MM.1S (cell line): ENCODE measurements around the gene BMF.

Source experiments
- DNase-seq: peaks from one replicate; pipeline ENCODE4 v3.0.0-alpha.2; 2015
- H2AFZ ChIP-seq: fragments of 300-600 bp; sonication (generic); 2 replicates; pipeline ENCODE4 v1.6.0; 2016; ENCODE audit warnings: antibody characterized with exemption, low read length
- H3F3A ChIP-seq: fragments of 300-600 bp; sonication (generic); 2 replicates; pipeline ENCODE4 v1.6.1; 2016; ENCODE audit warnings: mild to moderate bottlenecking, antibody characterized with exemption, low read length, moderate library complexity, mixed read lengths; ENCODE audit not compliant: insufficient read depth
- H3K27ac ChIP-seq: fragments of 300-600 bp; sonication (generic); 2 replicates; pipeline ENCODE4 v1.5.1; 2016; ENCODE audit warnings: mild to moderate bottlenecking, low read length
- H3K27me3 ChIP-seq: fragments of 300-600 bp; sonication (generic); replicated peaks from 2 replicates; pipeline ENCODE4 v1.6.0; 2016; ENCODE audit warnings: low read length; ENCODE audit not compliant: insufficient read depth
- H3K36me3 ChIP-seq: fragments of 300-600 bp; sonication (generic); replicated peaks from 2 replicates; pipeline ENCODE4 v1.6.1; 2016; ENCODE audit warnings: mild to moderate bottlenecking, low read length, mixed read lengths; ENCODE audit not compliant: insufficient read depth
- H3K4me1 ChIP-seq: fragments of 300-600 bp; sonication (generic); 2 replicates; pipeline ENCODE4 v1.6.1; 2016; ENCODE audit warnings: low read length, mixed read lengths
- H3K4me2 ChIP-seq: fragments of 300-600 bp; sonication (generic); 2 replicates; pipeline ENCODE4 v1.6.0; 2016; ENCODE audit warnings: low read depth, low read length
- H3K4me3 ChIP-seq: fragments of 300-600 bp; sonication (generic); 2 replicates; pipeline ENCODE4 v1.5.1; 2016; ENCODE audit warnings: low read length, mixed read lengths
- H3K79me2 ChIP-seq: fragments of 300-600 bp; sonication (generic); 2 replicates; pipeline ENCODE4 v1.6.1; 2016; ENCODE audit warnings: mixed run types, low read length, mixed read lengths
- H3K9ac ChIP-seq: fragments of 300-600 bp; sonication (generic); 2 replicates; pipeline ENCODE4 v1.6.1; 2016; ENCODE audit warnings: low read length, mixed read lengths
- H3K9me2 ChIP-seq: fragments of 300-600 bp; sonication (generic); replicated peaks from 2 replicates; pipeline ENCODE4 v1.6.1; 2016; ENCODE audit warnings: mild to moderate bottlenecking, low read length, mixed read lengths; ENCODE audit not compliant: insufficient read depth
- H3K9me3 ChIP-seq: fragments of 300-600 bp; sonication (generic); replicated peaks from 2 replicates; pipeline ENCODE4 v1.6.1; 2016; ENCODE audit warnings: mild to moderate bottlenecking, low read length, mixed read lengths; ENCODE audit not compliant: insufficient read depth
- H4K20me1 ChIP-seq: fragments of 300-600 bp; sonication (generic); 2 replicates; pipeline ENCODE4 v1.6.1; 2016; ENCODE audit warnings: mild to moderate bottlenecking, low read length, moderate library complexity, mixed read lengths; ENCODE audit not compliant: insufficient read depth
- EZH2 ChIP-seq: fragments of 300-600 bp; sonication (generic); optimal IDR thresholded peaks from 2 replicates; pipeline ENCODE3; 2017; ENCODE audit warnings: low read depth, mild to moderate bottlenecking, antibody characterized with exemption, low read length, mixed read lengths
- EZH2phosphoT487 ChIP-seq: fragments of 300-600 bp; sonication (generic); IDR thresholded peaks from 2 replicates; pipeline ENCODE4 v1.6.1; 2018; ENCODE audit warnings: antibody characterized with exemption, low read length
- TF ChIP-seq, protein P1 (sequence below): fragments of 300-600 bp; sonication (generic); IDR thresholded peaks from 2 replicates; pipeline ENCODE4 v1.5.1; 2016; ENCODE audit warnings: antibody characterized with exemption, low read length, mixed read lengths

BMF gene

DNA sequence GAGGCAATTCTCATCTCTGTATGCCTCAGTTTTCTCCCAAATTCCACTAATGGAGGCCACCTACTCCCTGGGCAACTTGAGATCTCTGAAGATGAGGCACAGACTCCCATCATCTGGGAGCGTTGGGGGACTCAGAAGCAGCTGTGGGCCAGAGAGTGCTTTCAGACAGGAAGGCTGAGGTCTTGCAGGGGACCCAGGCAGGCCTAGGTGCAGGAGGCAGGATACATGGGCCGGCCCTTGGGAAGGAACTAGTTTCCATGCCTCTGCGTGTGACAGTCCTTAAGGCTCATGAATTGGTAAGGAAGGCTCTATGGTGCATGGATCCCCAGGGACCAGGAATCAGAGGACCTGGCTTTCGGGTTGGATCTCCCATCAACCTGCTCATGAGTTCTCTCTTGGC, 14.5 kb downstream of the BMF start:
- Histone ChIP-seq H3K9me2 (no peaks in the 10 kb centered on the region), H4K20me1 (no peaks in the 10 kb centered on the region), H3K9ac (no peak overlapping the region), H3K27me3 (no peaks in the 10 kb centered on the region), H3K36me3 (no peaks in the 10 kb centered on the region), H3K4me2 (no peak overlapping the region), H3K27ac (no peak overlapping the region), H2AFZ (no peak overlapping the region), H3F3A (peaks cover 35% of the 10 kb centered on the region), H3K9me3 (no peaks in the 10 kb centered on the region), H3K4me1 (peaks cover 52% of the 10 kb centered on the region), H3K4me3 (no peak overlapping the region), H3K79me2 (peaks cover 50% of the 10 kb centered on the region)
- no peak for TF ChIP-seq EZH2phosphoT487
- TF ChIP-seq, protein P1, sequence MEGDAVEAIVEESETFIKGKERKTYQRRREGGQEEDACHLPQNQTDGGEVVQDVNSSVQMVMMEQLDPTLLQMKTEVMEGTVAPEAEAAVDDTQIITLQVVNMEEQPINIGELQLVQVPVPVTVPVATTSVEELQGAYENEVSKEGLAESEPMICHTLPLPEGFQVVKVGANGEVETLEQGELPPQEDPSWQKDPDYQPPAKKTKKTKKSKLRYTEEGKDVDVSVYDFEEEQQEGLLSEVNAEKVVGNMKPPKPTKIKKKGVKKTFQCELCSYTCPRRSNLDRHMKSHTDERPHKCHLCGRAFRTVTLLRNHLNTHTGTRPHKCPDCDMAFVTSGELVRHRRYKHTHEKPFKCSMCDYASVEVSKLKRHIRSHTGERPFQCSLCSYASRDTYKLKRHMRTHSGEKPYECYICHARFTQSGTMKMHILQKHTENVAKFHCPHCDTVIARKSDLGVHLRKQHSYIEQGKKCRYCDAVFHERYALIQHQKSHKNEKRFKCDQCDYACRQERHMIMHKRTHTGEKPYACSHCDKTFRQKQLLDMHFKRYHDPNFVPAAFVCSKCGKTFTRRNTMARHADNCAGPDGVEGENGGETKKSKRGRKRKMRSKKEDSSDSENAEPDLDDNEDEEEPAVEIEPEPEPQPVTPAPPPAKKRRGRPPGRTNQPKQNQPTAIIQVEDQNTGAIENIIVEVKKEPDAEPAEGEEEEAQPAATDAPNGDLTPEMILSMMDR, result no peak
- TF ChIP-seq EZH2, result no peak
- DNase-seq, result no peak

DNA sequence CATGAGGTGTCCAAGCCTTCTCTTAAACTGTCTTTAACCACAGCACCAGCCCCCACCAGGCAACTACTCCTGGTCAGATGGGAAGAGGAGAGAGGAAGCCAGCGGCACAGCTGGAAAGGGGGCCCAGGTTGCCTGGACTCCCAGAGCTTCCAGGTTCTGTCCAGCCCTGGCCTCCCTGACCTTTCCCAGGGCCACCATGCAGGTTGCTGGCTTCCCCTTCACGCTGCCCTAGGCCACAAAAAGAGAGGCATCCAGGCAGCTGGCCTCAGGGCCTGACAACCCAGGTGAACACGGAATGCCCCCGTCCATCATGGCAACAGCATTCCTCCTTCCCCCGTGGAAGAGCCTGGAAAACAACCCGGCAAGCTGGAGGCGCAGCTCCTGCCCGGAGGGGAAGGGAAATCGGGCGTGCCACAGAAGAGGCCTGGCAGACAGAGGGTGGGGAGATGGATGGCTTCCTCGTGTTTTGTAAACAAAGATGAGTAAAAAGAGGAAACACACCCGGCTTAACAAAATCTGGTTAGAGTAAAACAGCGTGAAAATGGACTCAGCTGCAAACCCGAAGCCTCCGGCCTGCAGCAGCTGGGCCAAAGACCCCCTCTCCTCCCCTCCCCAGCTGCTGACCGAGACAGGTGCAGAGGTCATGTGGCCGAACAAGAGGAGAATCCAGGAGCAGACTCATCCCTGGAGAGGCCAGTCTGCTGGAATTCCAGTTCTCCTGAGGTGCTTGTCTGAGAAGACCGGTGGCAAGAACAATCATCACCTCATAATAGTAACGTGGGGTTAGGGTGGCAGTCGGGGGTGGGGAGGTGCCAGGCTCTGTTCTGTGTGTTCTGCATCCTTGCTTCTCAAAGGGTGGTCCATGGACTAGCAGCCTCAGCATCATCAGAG, 15.5 kb downstream of the BMF start:
- H4K20me1 ChIP-seq, result no peaks in the 10 kb centered on the region
- H3K4me2 ChIP-seq, result no peak overlapping the region
- DNase-seq, result no peak

DNA sequence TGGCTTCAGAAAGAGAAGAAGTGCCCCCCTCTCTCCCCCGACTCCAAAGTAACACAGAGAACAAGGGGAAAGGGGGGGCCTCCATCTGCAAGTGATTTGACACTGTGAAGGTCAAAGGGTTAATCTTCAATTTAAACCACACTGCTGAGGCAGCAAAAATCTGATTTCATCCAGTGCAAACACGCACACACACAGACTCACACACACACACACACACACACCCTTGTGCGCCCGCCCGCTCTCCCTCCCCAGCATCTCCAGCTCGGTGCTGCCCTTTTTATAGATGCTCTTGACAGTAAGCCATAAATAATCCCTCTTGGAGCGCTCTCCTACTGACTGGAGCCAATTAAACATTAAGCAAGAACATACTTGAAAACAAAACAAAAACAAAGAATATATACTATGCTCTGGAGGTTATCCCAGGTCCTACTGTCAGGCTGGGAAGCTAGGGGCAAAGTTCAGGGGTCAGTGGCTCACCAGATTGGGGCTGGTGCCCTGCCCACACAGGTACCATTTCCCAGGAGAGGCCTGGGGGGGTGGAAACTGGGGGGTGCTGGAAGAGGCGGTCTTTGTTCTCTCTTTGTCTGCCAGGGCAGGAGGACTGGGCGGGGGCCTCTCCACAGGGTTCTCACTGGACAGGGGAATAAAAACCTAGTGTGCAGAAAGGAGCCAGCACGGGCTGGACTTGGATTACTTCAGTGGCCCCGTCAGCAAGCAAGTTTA, 16.3 kb downstream of the BMF start:
- Histone ChIP-seq H3K79me2 (peaks cover 41% of the 10 kb centered on the region), H3K27me3 (no peaks in the 10 kb centered on the region), H3K4me3 (no peak overlapping the region), H3K9me3 (no peaks in the 10 kb centered on the region), H3F3A (peaks cover 19% of the 10 kb centered on the region), H3K9ac (no peak overlapping the region), H3K4me1 (peaks cover 36% of the 10 kb centered on the region), H3K9me2 (no peaks in the 10 kb centered on the region), H2AFZ (no peak overlapping the region), H3K4me2 (no peak overlapping the region), H3K27ac (no peak overlapping the region), H3K36me3 (no peaks in the 10 kb centered on the region), H4K20me1 (no peaks in the 10 kb centered on the region)
- TF ChIP-seq, protein P1, result no peak
- TF ChIP-seq EZH2 (no peak), EZH2phosphoT487 (no peak)
- DNase-seq, result no peak

More for the DNA sequence above, 15.5 kb downstream of the BMF start:
- peaks cover 48% of the 10 kb centered on the region for H3K79me2 ChIP-seq
- H3K9ac ChIP-seq, result no peak overlapping the region
- no peaks in the 10 kb centered on the region for H3K9me2 ChIP-seq
- H3F3A ChIP-seq, result peaks cover 26% of the 10 kb centered on the region
- no peaks in the 10 kb centered on the region for H3K9me3 ChIP-seq
- H2AFZ ChIP-seq, result no peak overlapping the region
- H3K4me1 ChIP-seq, result peaks cover 44% of the 10 kb centered on the region
- H3K4me3 ChIP-seq, result no peak overlapping the region
- no peak overlapping the region for H3K27ac ChIP-seq
- no peaks in the 10 kb centered on the region for H3K27me3 ChIP-seq
- H3K36me3 ChIP-seq, result no peaks in the 10 kb centered on the region
- TF ChIP-seq EZH2, result no peak
- TF ChIP-seq EZH2phosphoT487, result no peak
